Body of pancreas (tissue), 4 donors: ENCODE data around the gene POR.

Experiments
- CTCF ChIP-seq, 7 experiments: fragments of 450-650 bp in 4 of 7; fragments of 200-600 bp in 3 of 7; sonication (generic) in 3 of 7; IDR thresholded peaks; one replicate each; pipeline ENCODE4 v1.5.1; 2016 to 2019; ENCODE audit warnings: antibody characterized with exemption in 7 of 7
- POLR2A ChIP-seq, 3 donors: fragments of 450-650 bp; IDR thresholded peaks; one replicate each; pipeline ENCODE4 v1.6.1; 2016; ENCODE audit warnings: antibody characterized with exemption in 3 of 3, mild to moderate bottlenecking in 2 of 3

GRCh38 chr7:75891815-75892411 is 23.0 kb upstream of the POR start:
- TF ChIP-seq CTCF (IDR thresholded peaks at IDR 0.05) (no peak), POLR2A (IDR thresholded peaks at IDR 0.05) (no peak)
